ENCODE results near the gene TECPR2. TPM values are rescaled to one million over a fixed set of nuclear protein-coding genes. Genes with fewer than 3 reads are reported as not detected.

TECPR2 gene
- total RNA-seq, 1 donor from 2014 or later = 8.4 TPM

GRCh38 chr14:102454711-102455110 lies 92.0 kb downstream of the TECPR2 start:
- Mint-ChIP-seq H3K9me3 (no peaks in the 10 kb centered on the region), H3K27me3 (ENCODE audit: insufficient read depth, low read depth) (no peaks in the 10 kb centered on the region), H3K4me1 (no peaks in the 10 kb centered on the region), H3K36me3 (peaks cover 13% of the 10 kb centered on the region), H3K27ac (no peak overlapping the region), H3K4me3 (no peak overlapping the region)
- no peaks in the 10 kb centered on the region for H3K9me3 ChIP-seq (ENCODE audit: low read depth)
- no peak overlapping the region for H3K27ac ChIP-seq
- H3K4me3 ChIP-seq = no peak overlapping the region
- no peaks in the 10 kb centered on the region for H4K20me1 ChIP-seq (ENCODE audit: low read depth)
- H2AFZ ChIP-seq (replicated peaks) = no peak overlapping the region
- H3F3A ChIP-seq (ENCODE audit: low read depth) = no peaks in the 10 kb centered on the region
- H3K4me1 ChIP-seq = no peaks in the 10 kb centered on the region
- no peak for TF ChIP-seq CTCF (IDR thresholded peaks at IDR 0.05)
- TF ChIP-seq EZH2phosphoT487 (IDR thresholded peaks at IDR 0.05) = no peak
- no peak for TF ChIP-seq EZH2 (IDR thresholded peaks at IDR 0.05)
- H3K27me3 ChIP-seq = no peaks in the 10 kb centered on the region
- no peak for DNase-seq (ENCODE audit: low spot score)
- H3K36me3 ChIP-seq = no peaks in the 10 kb centered on the region
- H3K4me2 ChIP-seq = no peak overlapping the region
- H3K9ac ChIP-seq = no peak overlapping the region
- no peaks in the 10 kb centered on the region for H3K79me2 ChIP-seq (ENCODE audit: low read depth)

- no peaks in the 10 kb centered on the region for H3K79me2 ChIP-seq (ENCODE audit: low read depth)
- no peak overlapping the region for H3K9ac ChIP-seq
- H2AFZ ChIP-seq (replicated peaks) = no peak overlapping the region
- DNase-seq (ENCODE audit: low spot score) = no peak
- H3K4me2 ChIP-seq = no peak overlapping the region
- no peaks in the 10 kb centered on the region for H3K36me3 ChIP-seq
- Mint-ChIP-seq H3K4me1 (no peaks in the 10 kb centered on the region), H3K9me3 (no peaks in the 10 kb centered on the region), H3K27ac (no peak overlapping the region), H3K27me3 (ENCODE audit: insufficient read depth, low read depth) (no peaks in the 10 kb centered on the region), H3K36me3 (peaks cover 9% of the 10 kb centered on the region), H3K4me3 (no peak overlapping the region)
- H4K20me1 ChIP-seq (ENCODE audit: low read depth) = no peaks in the 10 kb centered on the region
- H3F3A ChIP-seq (ENCODE audit: low read depth) = no peaks in the 10 kb centered on the region
- no peaks in the 10 kb centered on the region for H3K9me3 ChIP-seq (ENCODE audit: low read depth)
- TF ChIP-seq EZH2 (IDR thresholded peaks at IDR 0.05) (no peak), CTCF (IDR thresholded peaks at IDR 0.05) (no peak), EZH2phosphoT487 (IDR thresholded peaks at IDR 0.05) (no peak)
- no peak overlapping the region for H3K27ac ChIP-seq
- H3K4me3 ChIP-seq = no peak overlapping the region
- no peaks in the 10 kb centered on the region for H3K27me3 ChIP-seq
- H3K4me1 ChIP-seq = no peaks in the 10 kb centered on the region
These were observed 94.8 kb downstream of the TECPR2 start for GRCh38 chr14:102457509-102457908.

GRCh38 chr14:102461490-102462338 lies 99.0 kb downstream of the TECPR2 start:
- no peak for DNase-seq (ENCODE audit: low spot score)
- H4K20me1 ChIP-seq (ENCODE audit: low read depth) = no peaks in the 10 kb centered on the region
- no peak overlapping the region for H3K9ac ChIP-seq
- no peaks in the 10 kb centered on the region for H3F3A ChIP-seq (ENCODE audit: low read depth)
- Mint-ChIP-seq H3K4me1 (no peaks in the 10 kb centered on the region), H3K36me3 (peaks cover 30% of the 10 kb centered on the region), H3K9me3 (no peaks in the 10 kb centered on the region), H3K27me3 (ENCODE audit: insufficient read depth, low read depth) (peaks cover 2% of the 10 kb centered on the region), H3K27ac (no peak overlapping the region), H3K4me3 (no peak overlapping the region)
- H3K4me1 ChIP-seq = no peaks in the 10 kb centered on the region
- no peaks in the 10 kb centered on the region for H3K9me3 ChIP-seq (ENCODE audit: low read depth)
- no peaks in the 10 kb centered on the region for H3K36me3 ChIP-seq
- H3K27ac ChIP-seq = no peak overlapping the region
- no peaks in the 10 kb centered on the region for H3K27me3 ChIP-seq
- no peak overlapping the region for H3K4me2 ChIP-seq
- no peak overlapping the region for H3K4me3 ChIP-seq
- no peak overlapping the region for H2AFZ ChIP-seq (replicated peaks)
- TF ChIP-seq CTCF (IDR thresholded peaks at IDR 0.05) (no peak), EZH2phosphoT487 (IDR thresholded peaks at IDR 0.05) (no peak), EZH2 (IDR thresholded peaks at IDR 0.05) (no peak)
- no peaks in the 10 kb centered on the region for H3K79me2 ChIP-seq (ENCODE audit: low read depth)

Measured in neural progenitor cell (in vitro differentiated cells).